ENCODE data around the gene SLC35F1.

DNA sequence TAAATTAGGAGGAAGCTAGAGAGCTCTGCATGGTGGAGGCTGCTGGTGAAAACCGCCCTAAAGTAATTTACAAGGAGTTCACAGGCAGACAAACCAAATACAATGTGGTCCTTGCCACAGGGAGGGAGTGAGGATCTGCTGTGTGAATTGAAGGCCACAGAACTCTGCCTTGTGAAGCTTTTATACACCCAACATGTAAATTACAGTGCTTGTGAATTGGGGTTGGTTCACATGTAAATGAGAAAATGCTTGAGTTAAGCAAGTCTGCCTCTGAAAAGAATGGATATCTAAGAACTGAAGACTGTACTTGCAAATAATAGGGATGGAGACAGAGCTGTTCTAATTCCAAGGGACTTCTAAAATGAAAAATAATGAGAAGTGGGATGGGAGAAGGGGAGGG is 194.2 kb downstream of the SLC35F1 start:
- TF ChIP-seq, protein P1, sequence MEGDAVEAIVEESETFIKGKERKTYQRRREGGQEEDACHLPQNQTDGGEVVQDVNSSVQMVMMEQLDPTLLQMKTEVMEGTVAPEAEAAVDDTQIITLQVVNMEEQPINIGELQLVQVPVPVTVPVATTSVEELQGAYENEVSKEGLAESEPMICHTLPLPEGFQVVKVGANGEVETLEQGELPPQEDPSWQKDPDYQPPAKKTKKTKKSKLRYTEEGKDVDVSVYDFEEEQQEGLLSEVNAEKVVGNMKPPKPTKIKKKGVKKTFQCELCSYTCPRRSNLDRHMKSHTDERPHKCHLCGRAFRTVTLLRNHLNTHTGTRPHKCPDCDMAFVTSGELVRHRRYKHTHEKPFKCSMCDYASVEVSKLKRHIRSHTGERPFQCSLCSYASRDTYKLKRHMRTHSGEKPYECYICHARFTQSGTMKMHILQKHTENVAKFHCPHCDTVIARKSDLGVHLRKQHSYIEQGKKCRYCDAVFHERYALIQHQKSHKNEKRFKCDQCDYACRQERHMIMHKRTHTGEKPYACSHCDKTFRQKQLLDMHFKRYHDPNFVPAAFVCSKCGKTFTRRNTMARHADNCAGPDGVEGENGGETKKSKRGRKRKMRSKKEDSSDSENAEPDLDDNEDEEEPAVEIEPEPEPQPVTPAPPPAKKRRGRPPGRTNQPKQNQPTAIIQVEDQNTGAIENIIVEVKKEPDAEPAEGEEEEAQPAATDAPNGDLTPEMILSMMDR (conservative IDR thresholded peaks at IDR 0.05 in 1 of 2, IDR thresholded peaks at IDR 0.05 in 1 of 2; ENCODE audit: low read depth in 1 of 2, low read length in 2 of 2) = no peak
- no peak for TF ChIP-seq EZH2 (IDR thresholded peaks at IDR 0.05; ENCODE audit: low read length, missing control alignments)
